WTC11 (cell line): Measurements from ENCODE around the gene PLPPR1. TPM values are rescaled to one million over a fixed set of nuclear protein-coding genes. Genes with fewer than 3 reads are reported as not detected.

Experiments used
- ATAC-seq: fragments of 200-7000 bp; cut with Tn5 transposase; 2 replicates; pipeline ENCODE4 v1.10.0; 2021; ENCODE audit warnings: mild to moderate bottlenecking, moderate library complexity
- CTCF ChIA-PET: fragments of 300-600 bp; sonication (Branson Sonifier 250); formaldehyde crosslinking; loops from one replicate; lab custom pipeline; 2021; ENCODE audit warnings: antibody characterized with exemption; lab: Charles Lee
- POLR2A ChIA-PET: fragments of 350-600 bp; sonication (Branson Sonifier 250); formaldehyde crosslinking; loops from one replicate; lab custom pipeline; 2021; ENCODE audit warnings: antibody characterized with exemption; lab: Charles Lee
- DNase-seq: peaks from one replicate; pipeline ENCODE4 v3.0.0; 2021; ENCODE audit warnings: low spot score
- H3K27ac Mint-ChIP-seq: 2 replicates; pipeline ENCODE4 v1.8.0; 2021; ENCODE audit warnings: mixed read lengths
- H3K27me3 Mint-ChIP-seq: 2 replicates; pipeline ENCODE4 v1.8.0; 2021; ENCODE audit warnings: low read depth, mild to moderate bottlenecking, moderate library complexity, mixed read lengths
- H3K36me3 Mint-ChIP-seq: 2 replicates; pipeline ENCODE4 v1.8.0; 2021; ENCODE audit warnings: mixed read lengths
- H3K4me1 Mint-ChIP-seq: 2 replicates; pipeline ENCODE4 v1.8.0; 2022; ENCODE audit warnings: mixed read lengths
- H3K4me3 Mint-ChIP-seq: 2 replicates; pipeline ENCODE4 v1.8.0; 2021; ENCODE audit warnings: mild to moderate bottlenecking, moderate library complexity, mixed read lengths
- H3K9me3 Mint-ChIP-seq: 2 replicates; pipeline ENCODE4 v1.8.0; 2021; ENCODE audit warnings: mixed read lengths
- AFF4 ChIP-seq: sonication (generic); formaldehyde crosslinking; IDR thresholded peaks from 2 replicates; pipeline ENCODE4 v1.8.1; 2023; ENCODE audit warnings: mild to moderate bottlenecking, missing genetic modification reagents, borderline replicate concordance
- AR ChIP-seq: fragments of 250-450 bp; sonication (Bioruptor Pico); IDR thresholded peaks from 2 replicates; pipeline ENCODE4 v1.9.0; 2021; ENCODE audit warnings: mild to moderate bottlenecking
- ATF1 ChIP-seq: sonication (generic); formaldehyde crosslinking; IDR thresholded peaks from 2 replicates; pipeline ENCODE4 v1.8.1; 2023; ENCODE audit warnings: mild to moderate bottlenecking, moderate library complexity, missing genetic modification reagents
- CDX4 ChIP-seq: fragments of 250-450 bp; sonication (Bioruptor Pico); IDR thresholded peaks from 2 replicates; pipeline ENCODE4 v1.9.0; 2021; ENCODE audit warnings: moderate library complexity, mild to moderate bottlenecking, inconsistent platforms, borderline replicate concordance
- CREM ChIP-seq: sonication (generic); formaldehyde crosslinking; IDR thresholded peaks from 2 replicates; pipeline ENCODE4 v1.8.1; 2022; ENCODE audit warnings: mild to moderate bottlenecking, missing genetic modification reagents, moderate library complexity
- E2F5 ChIP-seq: sonication (generic); formaldehyde crosslinking; IDR thresholded peaks from 2 replicates; pipeline ENCODE4 v1.8.1; 2022; ENCODE audit warnings: mild to moderate bottlenecking, moderate library complexity, missing genetic modification reagents
- ERG ChIP-seq: fragments of 250-450 bp; sonication (Bioruptor Pico); IDR thresholded peaks from 2 replicates; pipeline ENCODE4 v1.8.0; 2021; ENCODE audit warnings: mild to moderate bottlenecking
- FOXJ3 ChIP-seq: sonication (generic); formaldehyde crosslinking; IDR thresholded peaks from 2 replicates; pipeline ENCODE4 v1.9.0; 2021; ENCODE audit warnings: missing genetic modification reagents, mild to moderate bottlenecking, borderline replicate concordance
- FOXP1 ChIP-seq: sonication (generic); formaldehyde crosslinking; IDR thresholded peaks from 2 replicates; pipeline ENCODE4 v1.8.0; 2022; ENCODE audit warnings: missing genetic modification reagents, mild to moderate bottlenecking, moderate library complexity, borderline replicate concordance
- IRF2 ChIP-seq: sonication (generic); formaldehyde crosslinking; IDR thresholded peaks from 2 replicates; pipeline ENCODE4 v1.8.0; 2022; ENCODE audit warnings: low read depth, missing genetic modification reagents, borderline replicate concordance
- JUN ChIP-seq: sonication (generic); formaldehyde crosslinking; IDR thresholded peaks from 2 replicates; pipeline ENCODE4 v1.8.0; 2023; ENCODE audit warnings: mild to moderate bottlenecking, missing genetic modification reagents
- MAX ChIP-seq: sonication (generic); formaldehyde crosslinking; IDR thresholded peaks from 2 replicates; pipeline ENCODE4 v1.8.0; 2022; ENCODE audit warnings: mild to moderate bottlenecking, missing genetic modification reagents
- NFATC4 ChIP-seq: fragments of 250-450 bp; sonication (Bioruptor Pico); IDR thresholded peaks from 2 replicates; pipeline ENCODE4 v1.9.0; 2021; ENCODE audit warnings: mild to moderate bottlenecking
- PRRX2 ChIP-seq: fragments of 250-450 bp; sonication (Bioruptor Pico); IDR thresholded peaks from 2 replicates; pipeline ENCODE4 v1.8.0; 2021; ENCODE audit warnings: mild to moderate bottlenecking
- RELA ChIP-seq: sonication (generic); formaldehyde crosslinking; IDR thresholded peaks from 2 replicates; pipeline ENCODE4 v1.8.1; 2022; ENCODE audit warnings: missing genetic modification reagents, mild to moderate bottlenecking, borderline replicate concordance
- RORB ChIP-seq: fragments of 250-450 bp; sonication (Bioruptor Pico); IDR thresholded peaks from 2 replicates; pipeline ENCODE4 v1.9.0; 2021; ENCODE audit warnings: mild to moderate bottlenecking
- SMAD3 ChIP-seq: sonication (generic); formaldehyde crosslinking; IDR thresholded peaks from 2 replicates; pipeline ENCODE4 v1.8.0; 2022; ENCODE audit warnings: missing genetic modification reagents, mild to moderate bottlenecking, borderline replicate concordance
- SOX15 ChIP-seq: fragments of 250-450 bp; sonication (Bioruptor Pico); IDR thresholded peaks from 2 replicates; pipeline ENCODE4 v1.9.0; 2021; ENCODE audit warnings: mild to moderate bottlenecking
- TCF7 ChIP-seq: sonication (generic); formaldehyde crosslinking; IDR thresholded peaks from 2 replicates; pipeline ENCODE4 v1.8.0; 2022; ENCODE audit warnings: mild to moderate bottlenecking, low read depth, missing genetic modification reagents, moderate library complexity
- TEAD4 ChIP-seq: sonication (generic); formaldehyde crosslinking; IDR thresholded peaks from 2 replicates; pipeline ENCODE4 v1.8.0; 2022; ENCODE audit warnings: mild to moderate bottlenecking, missing genetic modification reagents
- ZNF425 ChIP-seq: fragments of 250-450 bp; sonication (Bioruptor Pico); conservative IDR thresholded peaks from 2 replicates; pipeline ENCODE4 v1.9.0; 2021; ENCODE audit warnings: mild to moderate bottlenecking
- total RNA-seq: library from RNA; stranded (reverse); gene quantifications from 3 replicates; pipeline ENCODE4 v1.2.3, GENCODE V29; 2021

PLPPR1 gene
- total RNA-seq, 1 experiment from 2014 or later = 1.5 TPM

- Mint-ChIP-seq H3K9me3 (no peaks in the 10 kb centered on the region), H3K4me1 (peaks cover 9% of the 10 kb centered on the region), H3K4me3 (no peak overlapping the region), H3K27me3 (no peaks in the 10 kb centered on the region), H3K36me3 (no peaks in the 10 kb centered on the region), H3K27ac (no peak overlapping the region)
- no peak for TF ChIP-seq PRRX2 (CRISPR knock-in tag)
- no peak for TF ChIP-seq ZNF425 (CRISPR knock-in tag)
- TF ChIP-seq IRF2 (CRISPR knock-in tag) = no peak
- TF ChIP-seq CDX4 (CRISPR knock-in tag) = no peak
- TF ChIP-seq FOXP1 = no peak
- TF ChIP-seq JUN (CRISPR knock-in tag) = no peak
- no peak for TF ChIP-seq TCF7 (CRISPR knock-in tag)
- ChIA-PET CTCF (interaction anchor here (1.2 to 1.3 kb wide), 2 partner anchors 12 kb away, joined by 3 to 7 read pairs; no protein-coding TSS in a partner anchor), POLR2A (no interaction called here)
- no peak for DNase-seq
- no peak for ATAC-seq
These were observed 271.4 kb downstream of the PLPPR1 start for GRCh38 chr9:101299901-101300300.

GRCh38 chr9:101307051-101307450, 278.5 kb downstream of the PLPPR1 start:
- CTCF ChIA-PET = interaction anchor here (1.2 to 1.6 kb wide), 2 partner anchors 498 to 705 kb away, joined by 3 to 4 read pairs; no protein-coding TSS in a partner anchor
- H3K9me3 Mint-ChIP-seq = no peaks in the 10 kb centered on the region
- no peaks in the 10 kb centered on the region for H3K27me3 Mint-ChIP-seq
- DNase-seq (no peak), ATAC-seq (no peak)
- H3K27ac Mint-ChIP-seq = no peak overlapping the region
- no peak overlapping the region for H3K4me3 Mint-ChIP-seq
- H3K4me1 Mint-ChIP-seq = peaks cover 2% of the 10 kb centered on the region; the same call in 1 of the 2 replicates
- no peaks in the 10 kb centered on the region for H3K36me3 Mint-ChIP-seq
- POLR2A ChIA-PET = no interaction called here
- no peak for TF ChIP-seq ZNF425 (CRISPR knock-in tag)
- no peak for TF ChIP-seq CREM (CRISPR knock-in tag)
- TF ChIP-seq RORB (CRISPR knock-in tag) = no peak
- no peak for TF ChIP-seq FOXJ3 (CRISPR knock-in tag)
- no peak for TF ChIP-seq AR (CRISPR knock-in tag)
- no peak for TF ChIP-seq AFF4 (CRISPR knock-in tag)
- TF ChIP-seq NFATC4 (CRISPR knock-in tag) = no peak
- TF ChIP-seq SOX15 = no peak
- TF ChIP-seq TEAD4 = no peak
- no peak for TF ChIP-seq SMAD3
- no peak for TF ChIP-seq E2F5 (CRISPR knock-in tag)
- TF ChIP-seq ERG (CRISPR knock-in tag) = no peak
- TF ChIP-seq ATF1 (CRISPR knock-in tag) = no peak
- TF ChIP-seq RELA = no peak
- no peak for TF ChIP-seq MAX (CRISPR knock-in tag)
